HG03521 (cell line): ENCODE results near the gene RTKN.
"Not testable (repeated sequence)": the region's sequence is repeated elsewhere in the genome, so short reads cannot be mapped to it uniquely, and the experiment has no call there.

Experiments used
- ATAC-seq: cut with Tn5 transposase; IDR thresholded peaks from one replicate; pipeline ENCODE4 v1.9.1; 2021; ENCODE audit warnings: mild to moderate bottlenecking, moderate library complexity; ENCODE audit not compliant: unreplicated experiment

Gene RTKN

DNA sequence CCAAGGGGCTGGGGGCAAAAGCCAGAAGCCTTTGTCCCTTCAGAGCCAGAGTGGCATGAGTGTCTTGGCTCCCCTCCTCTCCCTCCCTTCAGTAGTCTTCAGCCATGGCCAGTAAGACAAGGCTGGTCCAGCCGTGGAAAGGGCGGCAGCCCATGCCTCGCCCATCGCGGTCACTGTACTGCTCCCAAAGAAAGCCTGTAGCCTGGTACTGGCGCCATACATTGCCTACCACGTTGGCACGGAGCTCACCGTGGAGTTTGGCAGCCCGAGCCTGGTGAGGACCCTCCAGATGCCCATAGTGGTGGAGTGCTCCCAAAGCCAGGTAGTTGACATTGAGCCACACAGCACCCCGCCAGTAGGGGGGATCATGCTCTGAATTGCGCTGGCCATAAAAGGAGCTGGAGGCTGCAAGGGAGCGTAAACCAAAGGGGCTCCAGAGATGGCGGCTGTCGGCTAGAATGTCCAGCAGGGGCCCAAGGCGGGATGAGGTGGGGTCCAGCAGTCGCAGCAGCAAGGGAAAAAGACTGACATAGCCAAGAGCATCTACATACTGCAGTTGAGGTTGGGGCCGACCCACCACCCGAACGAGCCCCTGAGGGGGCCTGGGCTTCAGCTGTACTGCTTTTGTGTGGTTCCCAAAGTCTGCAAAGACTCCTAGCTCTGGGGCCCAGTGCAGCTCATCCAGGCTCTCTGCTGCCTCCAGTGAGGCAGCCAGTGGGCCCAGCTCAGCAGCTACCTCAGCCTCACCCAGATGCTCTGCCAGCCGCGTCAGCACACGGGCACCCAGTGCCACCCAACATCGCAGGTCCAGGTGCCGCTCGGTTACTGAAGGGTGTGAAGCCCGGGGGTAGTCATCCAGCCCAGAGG is 19.7 kb upstream of the RTKN start:
- no peak for ATAC-seq

DNA sequence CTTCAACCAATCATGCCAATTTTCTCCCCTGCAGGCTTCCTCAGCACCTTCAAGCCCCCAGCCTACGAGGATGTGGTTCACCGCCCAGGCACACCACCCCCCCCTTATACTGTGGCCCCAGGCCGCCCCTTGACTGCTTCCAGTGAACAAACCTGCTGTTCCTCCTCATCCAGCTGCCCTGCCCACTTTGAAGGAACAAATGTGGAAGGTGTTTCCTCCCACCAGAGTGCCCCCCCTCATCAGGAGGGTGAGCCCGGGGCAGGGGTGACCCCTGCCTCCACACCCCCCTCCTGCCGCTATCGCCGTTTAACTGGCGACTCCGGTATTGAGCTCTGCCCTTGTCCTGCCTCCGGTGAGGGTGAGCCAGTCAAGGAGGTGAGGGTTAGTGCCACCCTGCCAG is 18.4 kb upstream of the RTKN start:
- ATAC-seq: not testable (repeated sequence)

DNA sequence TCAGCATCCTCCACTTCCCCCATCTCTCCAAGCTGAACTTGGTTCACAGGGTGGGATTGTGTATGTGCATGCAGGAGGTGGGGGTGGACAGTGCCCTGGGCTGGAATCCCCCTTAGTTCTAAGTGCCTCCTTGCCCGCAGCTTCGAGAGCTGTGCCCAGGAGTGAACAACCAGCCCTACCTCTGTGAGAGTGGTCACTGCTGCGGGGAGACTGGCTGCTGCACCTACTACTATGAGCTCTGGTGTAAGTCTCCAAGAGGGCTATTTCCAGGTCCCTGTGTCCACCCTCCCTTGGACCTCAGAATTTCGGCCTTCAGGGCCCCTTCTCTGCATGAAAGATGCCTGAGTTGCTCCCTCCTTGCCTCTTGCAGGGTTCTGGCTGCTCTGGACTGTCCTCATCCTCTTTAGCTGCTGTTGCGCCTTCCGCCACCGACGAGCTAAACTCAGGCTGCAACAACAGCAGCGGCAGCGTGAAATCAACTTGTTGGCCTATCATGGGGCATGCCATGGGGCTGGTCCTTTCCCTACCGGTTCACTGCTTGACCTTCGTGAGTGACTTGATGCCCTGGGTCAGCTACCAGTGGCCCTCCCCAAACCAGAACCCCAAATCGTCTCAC is 17.9 kb upstream of the RTKN start:
- ATAC-seq: not testable (repeated sequence)

DNA sequence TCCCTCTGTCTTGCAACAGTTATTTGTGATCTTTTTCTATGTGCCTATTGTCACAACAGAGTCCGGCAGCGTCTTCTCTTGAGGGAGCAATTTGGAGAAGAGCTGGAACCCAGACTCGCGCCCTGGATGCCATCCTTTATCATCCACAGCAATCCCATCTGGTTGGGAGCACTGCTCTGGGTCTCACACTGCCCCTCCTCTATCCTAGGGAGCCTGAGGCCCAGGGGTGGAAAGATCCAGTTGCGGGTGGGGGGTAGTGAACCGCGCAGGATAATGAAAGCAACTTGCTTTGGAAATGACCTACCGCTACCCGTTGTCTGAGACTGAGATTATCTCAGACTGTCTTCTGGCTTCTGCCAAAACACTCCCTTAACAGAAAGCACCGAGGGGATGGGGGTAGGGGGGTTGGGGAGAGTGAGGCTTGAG is 17.2 kb upstream of the RTKN start:
- no peak for ATAC-seq

DNA sequence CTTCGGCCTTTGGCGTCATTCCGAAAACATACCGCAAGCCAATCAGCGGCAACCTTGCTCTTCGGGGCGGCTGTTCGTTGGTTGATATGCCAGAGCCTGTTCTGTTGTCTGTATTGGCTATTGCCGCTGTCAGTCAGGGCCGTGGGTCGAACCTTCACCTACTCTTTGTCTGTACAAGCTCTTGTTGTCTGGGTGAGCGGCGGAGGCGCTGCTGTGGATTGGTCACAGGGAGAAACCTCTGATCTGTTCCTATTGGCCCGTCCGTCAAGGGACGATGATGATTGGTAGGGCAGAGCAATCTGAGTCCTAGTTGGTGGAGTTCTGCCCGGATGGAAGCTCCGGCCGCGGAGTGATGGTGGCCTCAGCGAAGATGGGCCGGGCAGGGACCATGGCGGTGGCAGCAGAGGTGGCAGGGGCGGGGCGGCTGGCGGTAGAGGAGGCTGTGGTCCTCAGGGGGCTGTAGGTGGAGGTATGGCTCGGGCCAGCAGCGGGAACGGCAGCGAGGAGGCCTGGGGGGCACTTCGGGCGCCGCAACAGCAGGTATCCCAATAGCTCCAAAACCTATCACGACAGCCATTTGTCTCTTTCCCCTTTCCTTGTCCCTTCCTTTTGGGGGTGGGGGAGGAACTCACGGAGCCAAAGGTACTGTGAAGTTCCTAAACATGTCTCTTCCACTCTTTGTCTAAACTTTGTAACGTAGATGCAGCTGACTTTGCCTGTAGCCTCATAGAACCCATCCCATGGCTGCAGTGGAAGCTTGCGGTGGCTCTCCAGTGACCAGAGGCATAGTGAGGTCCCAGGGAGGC is 16.6 kb upstream of the RTKN start, which contains the start of gene WBP1:
Gene WBP1 (plus strand): TSS at position 307 of the 806 bp plus-strand sequence. CDS start 165 bp downstream, at position 472.
- peak; percentile 75 for ATAC-seq

DNA sequence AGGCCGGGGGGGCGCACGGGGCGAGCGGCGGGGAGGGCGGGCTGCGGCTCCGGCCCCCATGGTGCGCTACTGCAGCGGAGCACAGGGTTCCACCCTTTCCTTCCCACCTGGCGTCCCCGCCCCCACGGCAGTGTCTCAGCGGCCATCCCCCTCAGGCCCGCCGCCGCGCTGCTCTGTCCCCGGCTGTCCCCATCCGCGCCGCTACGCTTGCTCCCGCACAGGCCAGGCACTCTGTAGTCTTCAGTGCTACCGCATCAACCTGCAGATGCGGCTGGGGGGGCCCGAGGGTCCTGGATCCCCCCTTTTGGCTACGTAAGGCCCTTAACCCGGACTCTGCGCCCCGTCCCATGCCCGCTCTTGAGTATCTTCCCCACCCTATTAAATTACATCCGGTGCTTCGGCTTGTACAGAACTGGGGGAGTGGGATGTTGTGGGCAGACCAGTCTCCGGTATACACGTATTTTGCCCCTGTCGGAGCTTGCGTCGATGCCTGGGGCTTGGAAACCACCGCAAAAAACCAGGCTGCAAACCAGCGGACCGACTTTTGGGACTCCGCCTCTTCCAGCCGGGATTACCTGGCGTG is 15.9 kb upstream of the RTKN start:
- peak; percentile 34 for ATAC-seq

DNA sequence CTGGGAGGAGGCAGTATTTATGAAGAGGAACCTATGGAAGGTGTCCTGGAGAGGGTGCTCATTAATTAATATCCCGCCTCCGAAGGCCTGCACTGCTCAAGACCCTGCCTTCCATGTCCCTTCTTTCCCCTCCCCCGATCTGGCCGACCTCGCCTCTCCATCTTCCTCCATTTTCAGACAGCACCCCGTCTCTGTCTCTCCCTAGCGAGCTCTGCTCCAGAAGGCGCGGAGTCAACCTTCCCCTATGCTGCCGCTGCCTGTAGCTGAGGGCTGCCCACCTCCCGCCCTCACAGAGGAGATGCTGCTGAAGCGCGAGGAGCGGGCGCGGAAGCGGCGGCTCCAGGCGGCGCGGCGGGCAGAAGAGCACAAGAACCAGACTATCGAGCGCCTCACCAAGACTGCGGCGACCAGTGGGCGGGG is 15.4 kb upstream of the RTKN start:
- ATAC-seq: no peak

DNA sequence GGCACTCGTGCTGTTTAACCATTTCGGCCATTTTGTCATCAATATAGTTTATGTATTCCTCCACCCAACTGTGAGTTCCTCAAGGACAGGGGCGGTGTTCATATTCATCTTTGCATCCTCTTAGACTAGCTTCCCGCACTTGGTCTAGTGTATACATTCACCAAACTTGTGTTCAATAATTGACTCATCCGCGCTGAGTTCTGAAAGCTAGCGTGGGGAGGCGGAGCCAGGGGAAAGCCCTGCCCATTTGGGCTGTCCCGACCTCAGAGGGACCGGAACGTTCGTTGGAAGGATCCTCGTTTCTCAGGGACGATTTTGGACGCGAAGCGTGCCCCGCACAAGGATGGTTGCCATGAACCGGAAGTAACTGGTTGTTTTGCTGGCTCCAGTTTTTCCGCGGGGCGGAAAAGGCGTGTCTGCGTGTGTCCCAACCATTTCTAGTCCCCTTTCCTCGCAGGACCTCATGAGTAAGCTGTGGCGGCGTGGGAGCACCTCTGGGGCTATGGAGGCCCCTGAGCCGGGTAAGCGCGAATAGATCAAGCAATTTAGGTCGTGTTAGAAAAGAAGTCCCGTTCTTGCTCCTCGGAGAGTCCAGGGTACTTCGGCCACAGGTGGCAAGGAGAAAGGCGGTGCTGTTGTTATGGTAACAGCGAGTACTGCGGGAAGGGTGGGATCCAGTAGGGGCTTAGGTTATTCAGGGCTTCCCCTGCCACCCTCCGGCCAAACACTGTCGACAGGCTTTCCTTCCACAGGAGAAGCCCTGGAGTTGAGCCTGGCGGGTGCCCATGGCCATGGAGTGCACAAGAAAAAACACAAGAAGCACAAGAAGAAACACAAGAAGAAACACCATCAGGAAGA is 13.1 kb upstream of the RTKN start, which contains the start of gene INO80B:
Gene INO80B (plus strand): TSS at position 434 of the 858 bp plus-strand sequence. CDS start 30 bp downstream, at position 464.
- peak; percentile 39 for ATAC-seq

DNA sequence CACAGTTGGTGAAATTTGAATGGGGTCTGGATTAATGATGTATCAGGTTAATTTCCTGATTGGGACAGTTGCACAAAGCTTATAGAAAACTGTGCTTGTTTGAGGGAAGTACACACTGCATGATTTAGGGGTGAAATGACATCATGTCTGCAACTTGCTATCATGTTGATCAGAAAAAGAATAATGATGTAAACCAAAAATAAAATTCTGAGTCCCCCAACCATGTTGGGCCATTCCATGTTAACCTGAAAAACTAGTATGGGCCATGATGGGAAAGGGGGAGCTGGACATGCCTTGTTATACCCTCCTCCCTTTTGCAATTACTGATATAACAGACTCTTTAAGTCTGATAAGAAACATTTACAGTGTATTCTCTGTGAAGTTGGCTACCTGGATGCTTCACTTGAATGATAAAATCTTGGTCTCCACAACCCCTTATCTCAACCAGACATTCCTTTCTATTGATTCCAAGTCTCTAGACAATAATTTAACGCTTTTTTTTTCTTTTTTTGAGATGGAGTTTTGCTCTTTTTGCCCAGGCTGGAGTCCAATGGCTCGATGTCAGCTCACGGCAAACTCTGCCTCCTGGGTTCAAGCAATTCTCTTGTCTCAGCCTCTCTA is 8.9 kb upstream of the RTKN start:
- ATAC-seq: no peak

DNA sequence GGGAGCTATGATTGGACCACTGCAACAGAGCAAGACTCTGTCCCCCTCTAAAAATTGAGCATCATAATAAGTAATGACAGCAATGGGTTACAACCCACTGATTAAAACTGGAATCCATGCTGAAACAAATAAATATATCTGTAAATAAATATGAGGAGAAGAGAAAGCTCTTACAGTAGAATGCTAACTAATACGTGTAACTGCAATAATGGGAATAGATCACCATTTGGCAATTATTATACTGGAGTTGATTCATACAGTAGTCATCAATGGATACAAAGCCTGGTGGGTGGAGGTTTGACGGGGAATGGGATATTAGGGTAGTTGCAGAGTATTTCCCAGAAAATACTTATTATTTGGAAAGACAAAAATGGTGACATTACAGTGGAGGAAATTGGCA is 7.0 kb upstream of the RTKN start:
- ATAC-seq: no peak

DNA sequence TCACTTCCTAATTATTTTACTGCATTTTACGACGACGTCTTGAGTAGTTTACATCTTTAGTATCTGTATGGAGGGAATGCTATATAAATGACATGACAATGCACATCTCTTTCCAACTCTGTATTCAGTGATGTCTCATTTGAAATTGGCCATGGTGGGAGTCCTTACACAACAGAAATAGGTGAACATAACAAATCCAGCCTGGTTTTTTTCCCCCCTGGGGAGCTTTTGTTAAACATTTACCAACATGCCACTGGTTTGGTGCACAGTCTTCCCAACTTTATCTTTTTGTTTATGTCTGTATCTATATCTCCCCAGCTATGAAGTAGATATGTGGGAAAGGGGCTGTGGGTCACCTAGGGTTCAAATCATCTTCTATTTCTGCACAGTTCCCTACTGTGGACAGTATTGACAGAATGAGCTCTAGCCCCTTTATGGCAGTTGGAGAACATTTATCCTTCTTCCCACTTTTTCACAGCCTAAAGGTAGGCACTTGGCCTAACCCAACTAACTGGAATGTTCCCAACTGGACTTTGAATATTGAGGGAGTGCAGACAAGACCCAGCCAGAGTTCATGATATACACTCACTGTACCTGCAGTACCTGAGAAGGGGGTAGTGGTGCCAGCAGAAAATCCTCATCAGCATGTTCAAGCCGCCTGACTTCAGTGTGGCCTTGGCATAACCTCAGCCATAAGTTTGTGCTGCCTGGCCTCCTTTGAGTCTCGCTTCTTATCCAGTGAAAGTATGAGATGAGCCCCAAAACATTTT is 5.7 kb upstream of the RTKN start:
- no peak for ATAC-seq

DNA sequence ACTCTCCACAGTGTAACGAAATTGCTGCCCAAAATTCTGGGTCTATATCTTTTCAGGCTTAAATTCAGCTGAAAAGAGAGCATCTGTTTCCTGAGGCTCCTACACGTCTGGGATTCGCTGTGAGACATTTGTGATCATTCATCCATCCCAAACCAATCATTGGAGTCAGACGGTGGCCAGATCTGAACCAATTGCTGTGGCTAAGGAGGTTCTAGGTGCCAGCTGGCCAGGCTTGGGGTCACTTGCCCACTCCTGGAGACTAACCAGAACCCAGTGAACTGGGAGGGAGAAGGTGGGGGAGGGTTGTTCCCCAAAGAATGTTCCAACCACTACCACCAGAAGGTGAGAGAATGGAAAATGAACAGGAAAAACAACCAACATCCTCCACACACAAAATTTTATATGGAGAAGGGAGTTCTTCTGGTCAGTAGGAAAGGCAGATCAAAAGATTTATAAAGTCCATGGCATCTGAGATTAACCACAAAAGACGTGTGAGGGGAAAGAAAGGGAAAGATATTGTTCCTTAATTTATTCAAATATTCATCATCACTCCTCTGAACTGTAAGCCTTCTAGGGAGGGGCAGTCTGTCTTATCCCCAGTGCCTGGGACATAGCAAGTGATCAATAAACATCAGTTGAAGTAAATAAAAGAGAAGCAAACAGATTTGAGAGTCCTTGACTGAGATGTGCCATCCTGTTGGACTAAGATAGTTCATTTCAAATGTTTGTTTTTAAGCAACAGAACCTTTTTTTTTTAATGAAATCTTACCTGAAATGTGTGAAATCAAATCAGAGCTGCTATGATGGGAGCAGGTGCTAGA is 3.0 kb upstream of the RTKN start:
- ATAC-seq: no peak

DNA sequence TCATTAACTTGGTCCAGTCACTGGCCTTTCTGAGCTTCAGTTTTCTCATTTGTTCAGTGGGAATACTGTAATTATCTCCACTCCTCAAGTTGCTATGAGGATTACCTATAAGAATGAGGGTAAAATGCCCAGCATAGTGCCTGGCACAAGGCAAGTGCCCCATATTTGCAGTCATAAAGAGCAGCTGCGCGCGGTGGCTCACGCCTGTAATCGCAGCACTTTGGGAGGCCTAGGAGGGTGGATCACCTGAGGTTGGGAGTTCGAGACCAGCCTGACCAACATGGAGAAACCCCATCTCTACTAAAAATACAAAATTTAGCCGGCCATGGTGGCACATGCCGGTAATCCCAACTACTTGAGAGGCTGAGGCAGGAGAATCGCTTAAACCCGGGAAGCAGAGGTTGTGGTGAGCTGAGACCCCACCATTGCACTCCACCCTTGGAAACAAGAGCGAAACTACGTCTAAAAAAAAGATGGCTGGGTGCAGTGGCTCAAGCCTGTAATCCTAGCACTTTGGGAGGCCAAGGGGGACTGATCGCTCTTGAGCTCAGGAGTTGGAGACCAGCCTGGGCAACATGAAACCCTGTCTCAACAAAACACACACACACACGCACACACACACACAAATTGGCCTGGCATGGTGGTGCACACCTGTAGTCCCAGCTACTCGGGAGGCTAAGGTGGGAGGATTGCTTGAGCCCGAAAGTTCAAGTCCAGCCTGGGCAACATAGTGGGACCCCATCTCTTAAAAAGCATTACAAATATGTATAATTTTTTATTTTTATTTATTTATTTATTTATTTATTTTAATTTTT is 953 bp upstream of the RTKN start:
- not testable (repeated sequence) for ATAC-seq

DNA sequence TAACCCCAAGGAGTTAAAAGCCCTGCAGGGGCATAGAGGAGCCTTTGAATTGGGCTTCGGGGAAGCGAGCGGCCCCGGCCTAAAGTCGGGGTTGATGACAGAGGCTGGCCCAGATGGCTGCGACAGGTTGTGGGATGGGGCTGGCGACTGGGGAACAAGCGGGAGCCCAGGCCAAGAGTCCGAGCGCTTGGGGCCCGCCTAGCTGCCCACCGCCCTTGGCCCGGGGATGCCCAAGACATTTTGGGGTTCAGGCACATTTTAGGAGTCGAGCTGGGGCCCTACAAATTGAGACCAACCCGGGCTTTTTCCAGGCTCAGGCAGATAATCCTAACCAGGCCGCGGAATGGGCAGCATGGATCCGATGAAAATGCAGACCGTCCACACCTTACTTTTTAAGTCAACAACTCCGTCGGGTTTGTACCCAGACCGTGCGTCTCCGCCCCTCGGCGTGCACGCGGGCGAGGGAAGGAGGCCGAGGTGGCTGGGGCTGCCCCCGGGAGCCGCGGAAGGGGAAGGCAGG is 507 bp downstream of the RTKN start:
- ATAC-seq: no peak

DNA sequence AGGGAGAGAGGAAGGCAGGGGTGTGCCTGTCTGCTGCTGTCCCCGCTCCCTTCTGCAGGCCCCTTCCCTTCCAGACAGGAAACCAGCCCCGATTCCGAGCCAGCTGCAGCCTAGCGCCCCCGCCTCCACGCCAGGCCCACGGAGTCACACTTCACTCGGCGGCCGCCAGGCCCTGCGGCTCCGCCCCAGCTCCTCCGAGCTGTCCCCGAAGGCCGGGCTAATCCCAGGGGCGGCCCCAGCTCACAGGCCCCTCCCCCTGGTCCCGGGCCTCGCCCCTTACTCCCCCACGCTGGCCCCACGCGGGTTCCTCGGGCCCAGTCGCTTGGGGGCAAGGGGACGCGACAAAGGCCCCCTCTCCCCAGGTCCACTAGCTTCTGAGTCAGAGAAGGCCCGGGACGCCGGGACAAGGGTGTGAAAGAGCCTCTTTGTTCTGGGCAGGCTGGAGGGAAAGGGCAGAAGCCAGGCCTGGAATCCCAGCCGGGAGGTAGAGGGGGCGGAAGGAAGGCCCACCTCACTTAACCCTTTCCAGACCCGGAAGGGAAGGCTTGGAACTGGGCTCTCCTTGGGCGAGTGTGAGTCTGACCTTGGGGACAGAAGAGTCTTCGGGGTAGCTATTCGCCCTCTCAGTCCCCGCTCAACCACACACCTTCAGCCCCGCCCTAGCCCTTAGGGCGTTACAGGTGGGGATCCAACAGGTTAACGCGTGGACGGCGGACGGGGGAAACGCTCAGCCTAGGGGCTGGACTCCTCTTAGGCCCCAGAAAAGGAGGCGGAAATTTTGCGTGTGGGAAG is 1.2 kb downstream of the RTKN start:
- peak; percentile 82 for ATAC-seq

DNA sequence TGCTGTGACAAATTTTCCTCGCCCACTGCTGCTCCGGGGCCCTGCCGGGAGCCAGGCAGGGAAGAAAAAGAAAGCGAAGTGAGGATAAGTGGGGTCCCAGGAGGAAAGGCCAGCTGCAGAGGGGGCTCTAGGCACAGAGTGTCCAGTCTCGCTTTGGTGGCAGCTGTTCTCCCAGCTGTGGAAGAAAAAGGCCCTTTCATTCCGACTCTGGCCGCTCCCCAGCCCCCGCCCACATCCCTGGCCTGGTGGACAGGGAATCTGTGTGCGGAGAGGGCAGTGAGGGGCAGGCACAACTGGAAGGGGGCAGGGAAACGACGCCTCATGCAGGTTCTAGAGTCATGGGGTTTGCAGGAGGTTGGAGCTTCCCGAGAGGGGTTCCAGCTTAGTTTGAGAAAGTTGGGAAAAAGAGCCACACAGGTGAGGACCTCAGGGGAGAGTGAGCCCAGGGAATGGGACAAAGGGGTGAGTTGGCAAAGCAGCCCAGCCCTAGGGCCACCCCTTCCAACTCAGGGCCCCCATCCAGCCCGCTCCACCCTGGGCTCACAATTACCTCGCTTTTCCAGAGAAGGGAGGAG is 1.8 kb downstream of the RTKN start:
- peak; percentile 7 for ATAC-seq
